ENCODE results near the gene USP38.

DNA sequence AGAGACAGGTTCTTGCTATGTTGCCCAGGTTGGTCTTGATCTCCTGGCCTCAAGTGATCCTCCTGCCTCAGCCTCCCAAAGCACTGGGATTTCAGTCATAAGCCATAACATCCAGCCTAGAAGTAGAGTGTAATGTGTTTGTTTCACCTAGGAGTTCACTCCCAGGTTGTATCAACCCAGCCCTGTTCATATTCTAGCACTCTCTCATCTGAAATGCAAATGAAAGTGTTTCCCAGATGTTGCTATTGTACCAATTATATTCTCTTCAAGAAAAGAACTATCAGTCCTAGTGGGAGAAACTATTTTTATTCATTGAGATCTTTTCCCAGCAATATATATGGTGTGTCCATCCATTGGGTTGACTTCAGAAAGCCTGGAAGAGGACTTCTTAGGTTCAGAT is 72.6 kb downstream of the USP38 start:
- TF ChIP-seq CTCF (IDR thresholded peaks at IDR 0.05): no peak
- TF ChIP-seq EZH2 (IDR thresholded peaks at IDR 0.05): no peak
- TF ChIP-seq EZH2phosphoT487 (IDR thresholded peaks at IDR 0.05): no peak
